Panc1 (cell line): ENCODE data around the gene REC114. TPM values are rescaled to one million over a fixed set of nuclear protein-coding genes. Genes with fewer than 3 reads are reported as not detected.

Experiments
- ATAC-seq: fragments of 200-7000 bp; cut with Tn5 transposase; 2 replicates; pipeline ENCODE4 v1.9.1; 2020; ENCODE audit warnings: mild to moderate bottlenecking, moderate library complexity
- BruUV-seq: library from RNA; stranded (reverse); fragments of 400-500 nt; replicated peaks from 2 replicates; lab custom pipeline; 2021; lab: Mats Ljungman, UMichigan
- CTCF ChIA-PET: fragments of 300-600 bp; sonication (Branson Sonifier 250); formaldehyde crosslinking; loops from one replicate; lab custom pipeline; 2022; ENCODE audit warnings: antibody characterized with exemption; lab: Charles Lee
- POLR2A ChIA-PET: fragments of 300-600 bp; sonication (Branson Sonifier 250); formaldehyde crosslinking; loops from one replicate; lab custom pipeline; 2022; ENCODE audit warnings: antibody characterized with exemption; lab: Charles Lee
- DNase-seq: peaks from one replicate; pipeline ENCODE4 v3.0.0-alpha.2; 2010; ENCODE audit warnings: low read depth, low spot score
- H3K27ac ChIP-seq: 2 replicates; pipeline ENCODE4 v1.5.1; 2011; ENCODE audit warnings: mild to moderate bottlenecking, low read length, inconsistent platforms
- H3K27me3 ChIP-seq: fragments of 200-500 bp; sonication (Bioruptor generic); 2 replicates; pipeline ENCODE4 v1.6.0; 2014; ENCODE audit warnings: low read length, inconsistent platforms; ENCODE audit not compliant: control insufficient read depth, insufficient read depth
- H3K36me3 ChIP-seq: fragments of 200-500 bp; sonication (Bioruptor generic); 2 replicates; pipeline ENCODE4 v1.5.1; 2014; ENCODE audit warnings: inconsistent platforms, mild to moderate bottlenecking, low read length, moderate library complexity; ENCODE audit not compliant: control insufficient read depth, insufficient read depth
- H3K4me1 ChIP-seq: 2 replicates; pipeline ENCODE4 v1.5.1; 2011; ENCODE audit warnings: inconsistent platforms, mild to moderate bottlenecking, low read length, moderate library complexity; ENCODE audit not compliant: control insufficient read depth, insufficient read depth
- H3K4me3 ChIP-seq, 2 experiments: 2 replicates each; pipeline ENCODE4 v1.5.1; 2011 to 2012; ENCODE audit warnings: low read depth in 2 of 2, low read length in 2 of 2, mild to moderate bottlenecking in 2 of 2, inconsistent platforms in 1 of 2, moderate library complexity in 1 of 2
- H3K9me3 ChIP-seq: fragments of 200-500 bp; sonication (Bioruptor generic); 2 replicates; pipeline ENCODE4 v1.5.1; 2014; ENCODE audit warnings: low read depth, mild to moderate bottlenecking, inconsistent platforms, low read length, moderate library complexity; ENCODE audit not compliant: control insufficient read depth, insufficient read depth
- POLR2AphosphoS5 ChIP-seq: IDR thresholded peaks from 2 replicates; pipeline ENCODE4 v1.6.1; 2012; ENCODE audit warnings: mild to moderate bottlenecking, low read depth, low read length, moderate library complexity
- SIN3A ChIP-seq: IDR thresholded peaks from 2 replicates; pipeline ENCODE4 v1.6.1; 2012; ENCODE audit warnings: low read depth, mild to moderate bottlenecking, low read length, moderate library complexity, borderline replicate concordance; ENCODE audit not compliant: insufficient read depth
- TCF7L2 ChIP-seq: IDR thresholded peaks from 2 replicates; pipeline ENCODE4 v1.6.1; 2011; ENCODE audit warnings: mild to moderate bottlenecking, low read depth, low read length, inconsistent platforms
- in situ Hi-C: cut with HindIII; loops from 2 replicates; pipeline ENCODE4 v1.10.0; 2016; ENCODE audit warnings: low sequenced_read_pairs, low pct_unique_long_range_greater_than_20kb
- intact Hi-C: fragments of 100-400 bp; cut with micrococcal nuclease; formaldehyde crosslinking; loops from one replicate; pipeline ENCODE4 v1.10.0; 2022; ENCODE audit not compliant: unreplicated experiment
- total RNA-seq: library from RNA; stranded (reverse); gene quantifications from one replicate; pipeline ENCODE4 v1.2.1, GENCODE V29; 2021; ENCODE audit not compliant: unreplicated experiment
- TF ChIP-seq, protein P1 (sequence below), 2 experiments: IDR thresholded peaks; 2 replicates each; pipeline ENCODE4 v1.6.1; 2011 to 2012; ENCODE audit warnings: low read depth in 2 of 2, control low read depth in 1 of 2, low read length in 1 of 2, mild to moderate bottlenecking in 1 of 2, moderate library complexity in 1 of 2; ENCODE audit not compliant: insufficient read depth in 1 of 2
- TF ChIP-seq, protein P2 (sequence below): fragments of 450-650 bp; IDR thresholded peaks from 2 replicates; pipeline ENCODE4 v1.5.1; 2017; ENCODE audit warnings: mild to moderate bottlenecking

Gene REC114
- total RNA-seq, 1 experiment from 2014 or later: not detected

DNA sequence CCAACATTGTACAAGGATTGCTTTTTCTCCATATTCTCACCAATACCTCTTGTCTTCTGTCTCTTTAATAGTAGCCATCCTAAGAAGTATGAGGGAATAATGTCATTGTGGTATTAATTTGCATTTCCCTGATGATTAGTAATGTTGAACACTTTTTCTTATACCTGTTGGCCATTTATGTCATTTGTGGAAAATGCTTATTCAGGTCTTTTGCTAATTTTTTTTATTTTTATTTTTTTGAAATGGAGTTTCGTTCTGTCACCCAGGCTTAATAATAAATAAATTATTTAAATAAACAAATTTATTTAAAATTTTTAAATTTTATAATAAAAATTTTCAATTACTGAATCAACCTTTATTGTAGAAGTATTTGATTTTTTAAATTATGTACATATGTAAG, 37.1 kb downstream of the REC114 start:
- no peaks in the 10 kb centered on the region for H3K36me3 ChIP-seq
- H3K27me3 ChIP-seq: peaks cover 3% of the 10 kb centered on the region
- H3K9me3 ChIP-seq: no peaks in the 10 kb centered on the region
- DNase-seq: no peak
- no TSS peak for BruUV-seq
- intact Hi-C loops: no loop called here
- ChIA-PET CTCF (no interaction called here), POLR2A (no interaction called here)
- no peak for ATAC-seq
- no peak for TF ChIP-seq SIN3A
- no peak for TF ChIP-seq TCF7L2
- TF ChIP-seq POLR2AphosphoS5: no peak
- in situ Hi-C loops: no loop called here
- no peak overlapping the region for H3K27ac ChIP-seq
- H3K4me3 ChIP-seq: no peak overlapping the region
- no peaks in the 10 kb centered on the region for H3K4me1 ChIP-seq

DNA sequence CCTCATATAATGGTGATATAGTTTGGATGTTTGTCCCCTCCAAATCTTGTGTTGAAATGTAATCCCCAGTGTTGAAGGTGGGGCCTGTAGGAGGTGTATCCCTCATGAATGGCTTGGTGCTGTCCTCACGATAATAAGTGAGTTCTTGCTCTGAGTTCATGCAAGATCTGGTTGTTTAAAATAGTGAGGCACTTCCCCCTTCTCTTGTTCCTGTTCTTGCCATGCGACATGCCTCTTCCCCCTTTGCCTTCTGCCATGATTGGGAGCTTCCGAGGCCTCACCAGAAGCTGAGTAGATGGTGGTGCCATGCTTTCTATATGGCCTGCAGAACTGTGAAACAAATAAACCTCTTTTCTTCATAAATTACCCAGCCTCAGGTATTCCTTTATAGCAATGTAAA, 39.2 kb downstream of the REC114 start:
- no TSS peak for BruUV-seq
- Histone ChIP-seq H3K27ac (no peak overlapping the region), H3K36me3 (no peaks in the 10 kb centered on the region), H3K4me3 (no peak overlapping the region), H3K27me3 (peaks cover 3% of the 10 kb centered on the region), H3K9me3 (no peaks in the 10 kb centered on the region), H3K4me1 (no peaks in the 10 kb centered on the region)
- ATAC-seq (no peak), DNase-seq (no peak)
- CTCF ChIA-PET: no interaction called here
- intact Hi-C loops (no loop called here), in situ Hi-C loops (no loop called here)
- POLR2A ChIA-PET: no interaction called here
- no peak for TF ChIP-seq POLR2AphosphoS5
- TF ChIP-seq, protein P1, sequence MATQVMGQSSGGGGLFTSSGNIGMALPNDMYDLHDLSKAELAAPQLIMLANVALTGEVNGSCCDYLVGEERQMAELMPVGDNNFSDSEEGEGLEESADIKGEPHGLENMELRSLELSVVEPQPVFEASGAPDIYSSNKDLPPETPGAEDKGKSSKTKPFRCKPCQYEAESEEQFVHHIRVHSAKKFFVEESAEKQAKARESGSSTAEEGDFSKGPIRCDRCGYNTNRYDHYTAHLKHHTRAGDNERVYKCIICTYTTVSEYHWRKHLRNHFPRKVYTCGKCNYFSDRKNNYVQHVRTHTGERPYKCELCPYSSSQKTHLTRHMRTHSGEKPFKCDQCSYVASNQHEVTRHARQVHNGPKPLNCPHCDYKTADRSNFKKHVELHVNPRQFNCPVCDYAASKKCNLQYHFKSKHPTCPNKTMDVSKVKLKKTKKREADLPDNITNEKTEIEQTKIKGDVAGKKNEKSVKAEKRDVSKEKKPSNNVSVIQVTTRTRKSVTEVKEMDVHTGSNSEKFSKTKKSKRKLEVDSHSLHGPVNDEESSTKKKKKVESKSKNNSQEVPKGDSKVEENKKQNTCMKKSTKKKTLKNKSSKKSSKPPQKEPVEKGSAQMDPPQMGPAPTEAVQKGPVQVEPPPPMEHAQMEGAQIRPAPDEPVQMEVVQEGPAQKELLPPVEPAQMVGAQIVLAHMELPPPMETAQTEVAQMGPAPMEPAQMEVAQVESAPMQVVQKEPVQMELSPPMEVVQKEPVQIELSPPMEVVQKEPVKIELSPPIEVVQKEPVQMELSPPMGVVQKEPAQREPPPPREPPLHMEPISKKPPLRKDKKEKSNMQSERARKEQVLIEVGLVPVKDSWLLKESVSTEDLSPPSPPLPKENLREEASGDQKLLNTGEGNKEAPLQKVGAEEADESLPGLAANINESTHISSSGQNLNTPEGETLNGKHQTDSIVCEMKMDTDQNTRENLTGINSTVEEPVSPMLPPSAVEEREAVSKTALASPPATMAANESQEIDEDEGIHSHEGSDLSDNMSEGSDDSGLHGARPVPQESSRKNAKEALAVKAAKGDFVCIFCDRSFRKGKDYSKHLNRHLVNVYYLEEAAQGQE (IDR thresholded peaks at IDR 0.05; ENCODE audit: insufficient read depth in 1 of 2, low read depth in 2 of 2, low read length in 1 of 2): no peak
- TF ChIP-seq SIN3A: no peak
- no peak for TF ChIP-seq TCF7L2
- TF ChIP-seq, protein P2, sequence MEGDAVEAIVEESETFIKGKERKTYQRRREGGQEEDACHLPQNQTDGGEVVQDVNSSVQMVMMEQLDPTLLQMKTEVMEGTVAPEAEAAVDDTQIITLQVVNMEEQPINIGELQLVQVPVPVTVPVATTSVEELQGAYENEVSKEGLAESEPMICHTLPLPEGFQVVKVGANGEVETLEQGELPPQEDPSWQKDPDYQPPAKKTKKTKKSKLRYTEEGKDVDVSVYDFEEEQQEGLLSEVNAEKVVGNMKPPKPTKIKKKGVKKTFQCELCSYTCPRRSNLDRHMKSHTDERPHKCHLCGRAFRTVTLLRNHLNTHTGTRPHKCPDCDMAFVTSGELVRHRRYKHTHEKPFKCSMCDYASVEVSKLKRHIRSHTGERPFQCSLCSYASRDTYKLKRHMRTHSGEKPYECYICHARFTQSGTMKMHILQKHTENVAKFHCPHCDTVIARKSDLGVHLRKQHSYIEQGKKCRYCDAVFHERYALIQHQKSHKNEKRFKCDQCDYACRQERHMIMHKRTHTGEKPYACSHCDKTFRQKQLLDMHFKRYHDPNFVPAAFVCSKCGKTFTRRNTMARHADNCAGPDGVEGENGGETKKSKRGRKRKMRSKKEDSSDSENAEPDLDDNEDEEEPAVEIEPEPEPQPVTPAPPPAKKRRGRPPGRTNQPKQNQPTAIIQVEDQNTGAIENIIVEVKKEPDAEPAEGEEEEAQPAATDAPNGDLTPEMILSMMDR: no peak

DNA sequence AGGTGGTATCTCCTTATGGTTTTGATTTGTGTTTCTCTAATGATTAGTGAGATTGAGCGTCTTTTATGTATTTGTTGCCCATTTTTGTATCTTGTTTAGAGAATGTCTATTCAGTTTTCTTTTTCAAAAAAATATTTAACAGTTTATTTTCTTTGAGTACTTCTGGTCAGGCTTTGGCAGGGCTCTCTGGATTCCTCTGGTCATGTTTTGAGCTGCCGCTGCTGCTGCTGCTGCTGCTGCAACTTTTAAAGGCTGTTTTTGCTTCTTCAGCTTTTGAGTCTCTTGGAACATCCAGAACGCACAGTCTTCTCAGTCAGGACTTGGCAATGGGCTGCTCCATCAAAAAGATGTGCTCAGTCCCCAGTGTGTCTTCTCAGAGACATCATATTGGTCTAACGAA, 40.1 kb downstream of the REC114 start:
- in situ Hi-C loops: no loop called here
- Histone ChIP-seq H3K9me3 (no peaks in the 10 kb centered on the region), H3K4me3 (no peak overlapping the region), H3K27me3 (peaks cover 3% of the 10 kb centered on the region), H3K27ac (no peak overlapping the region), H3K4me1 (no peaks in the 10 kb centered on the region), H3K36me3 (no peaks in the 10 kb centered on the region)
- TF ChIP-seq, protein P1 (IDR thresholded peaks at IDR 0.05; ENCODE audit: insufficient read depth in 1 of 2, low read depth in 2 of 2, low read length in 1 of 2): no peak
- no peak for DNase-seq
- POLR2A ChIA-PET: no interaction called here
- no TSS peak for BruUV-seq
- ATAC-seq: no peak
- intact Hi-C loops: no loop called here
- CTCF ChIA-PET: no interaction called here
